HCT116 (cell line): Measurements from ENCODE around the gene NOL11. TPM values are rescaled to one million over a fixed set of nuclear protein-coding genes. Genes with fewer than 3 reads are reported as not detected.

Experiments
- ATAC-seq: fragments of 200-7000 bp; cut with Tn5 transposase; 2 replicates; pipeline ENCODE4 v1.9.1; 2020; ENCODE audit warnings: mild to moderate bottlenecking, moderate library complexity
- BruUV-seq: library from RNA; stranded (reverse); fragments of 400-500 nt; replicated peaks from 2 replicates; lab custom pipeline; 2021; lab: Mats Ljungman, UMichigan
- CTCF ChIA-PET: fragments of 300-600 bp; sonication (Branson Sonifier 250); formaldehyde crosslinking; loops from one replicate; lab custom pipeline; 2021; ENCODE audit warnings: antibody characterized with exemption; lab: Charles Lee
- POLR2A ChIA-PET: fragments of 300-600, 350-600 bp; sonication (Branson Sonifier 250); formaldehyde crosslinking; loops from one replicate; lab custom pipeline; 2021; ENCODE audit warnings: antibody characterized with exemption; lab: Charles Lee
- RAD21 ChIA-PET, 2 experiments: fragments of 300-600 bp; sonication (Branson Sonifier 250); formaldehyde crosslinking; loops; one replicate each; lab custom pipeline; 2023; ENCODE audit warnings: low total read pairs in 2 of 2; ENCODE audit not compliant: uncharacterized antibody in 2 of 2, unreplicated experiment in 2 of 2, low non-redundant PET in 1 of 2; lab: Charles Lee
- DNase-seq: peaks from one replicate; pipeline ENCODE4 v3.0.0-alpha.2; 2010; ENCODE audit warnings: low read depth, low spot score
- H2AFZ ChIP-seq: fragments of 200-600 bp; shearing (Covaris generic), sonication (generic); 2 replicates; pipeline ENCODE4 v1.6.1; 2017; ENCODE audit warnings: low read depth, mixed run types, mixed read lengths, antibody characterized with exemption, low read length; ENCODE audit not compliant: poor library complexity, severe bottlenecking
- H3K27ac ChIP-seq: 2 replicates; pipeline ENCODE4 v1.5.1; 2012; ENCODE audit warnings: low read depth, low read length
- H3K27me3 ChIP-seq: fragments of 200-600 bp; sonication (generic); 2 replicates; pipeline ENCODE4 v1.6.1; 2016; ENCODE audit warnings: mixed run types, low read length, mixed read lengths; ENCODE audit not compliant: insufficient read depth
- H3K36me3 ChIP-seq, 2 experiments: fragments of 200-500 bp in 1 of 2; fragments of 200-600 bp in 1 of 2; sonication (Bioruptor generic) in 1 of 2; sonication (generic) in 1 of 2; 2 replicates each; pipeline versions ENCODE4 v1.5.1 to v1.6.1; 2014 to 2016; ENCODE audit warnings: low read length in 2 of 2, inconsistent platforms in 1 of 2, mixed read lengths in 1 of 2, mixed run types in 1 of 2; ENCODE audit not compliant: insufficient read depth in 2 of 2, control insufficient read depth in 1 of 2
- H3K4me1 ChIP-seq, 2 experiments: fragments of 200-600 bp in 1 of 2; sonication (generic) in 1 of 2; 2 replicates each; pipeline versions ENCODE4 v1.5.1 to v1.6.1; 2012 to 2017; ENCODE audit warnings: low read length in 2 of 2, inconsistent platforms in 1 of 2, mild to moderate bottlenecking in 1 of 2, mixed read lengths in 1 of 2, mixed run types in 1 of 2, moderate library complexity in 1 of 2; ENCODE audit not compliant: insufficient read depth in 2 of 2, control insufficient read depth in 1 of 2
- H3K4me2 ChIP-seq: fragments of 200-600 bp; sonication (generic); 2 replicates; pipeline ENCODE4 v1.6.1; 2017; ENCODE audit warnings: mixed run types, low read length, mixed read lengths
- H3K4me3 ChIP-seq, 2 experiments: fragments of 200-600 bp in 1 of 2; sonication (generic) in 1 of 2; replicated peaks in 1 of 2; 2 replicates each; pipeline ENCODE4 v1.5.1; 2011 to 2016; ENCODE audit warnings: low read length in 2 of 2, control low read depth in 1 of 2, low read depth in 1 of 2, mild to moderate bottlenecking in 1 of 2, mixed read lengths in 1 of 2, mixed run types in 1 of 2
- H3K79me2 ChIP-seq: fragments of 200-600 bp; sonication (generic); 2 replicates; pipeline ENCODE4 v1.6.1; 2017; ENCODE audit warnings: mild to moderate bottlenecking, mixed run types, low read length, moderate library complexity, mixed read lengths; ENCODE audit not compliant: insufficient read depth
- H3K9ac ChIP-seq: fragments of 200-600 bp; sonication (generic); 2 replicates; pipeline ENCODE4 v1.6.1; 2016; ENCODE audit warnings: low read length, mixed read lengths
- H3K9me2 ChIP-seq: fragments of 200-600 bp; sonication (generic), shearing (Covaris generic); 2 replicates; pipeline ENCODE4 v1.6.1; 2017; ENCODE audit warnings: mixed run types, mild to moderate bottlenecking, moderate library complexity; ENCODE audit not compliant: insufficient read depth
- H3K9me3 ChIP-seq, 2 experiments: fragments of 200-500 bp in 1 of 2; fragments of 200-600 bp in 1 of 2; sonication (Bioruptor generic) in 1 of 2; sonication (generic) in 1 of 2; 2 replicates each; pipeline ENCODE4 v1.6.1; 2014 to 2017; ENCODE audit warnings: low read length in 2 of 2, mixed read lengths in 2 of 2, inconsistent platforms in 1 of 2, low read depth in 1 of 2, mild to moderate bottlenecking in 1 of 2, mixed run types in 1 of 2, moderate library complexity in 1 of 2; ENCODE audit not compliant: control insufficient read depth in 1 of 2, insufficient read depth in 1 of 2
- H4K20me1 ChIP-seq: fragments of 200-600 bp; sonication (generic), shearing (Covaris generic); 2 replicates; pipeline ENCODE4 v1.6.1; 2017; ENCODE audit warnings: mixed run types, mild to moderate bottlenecking, moderate library complexity; ENCODE audit not compliant: insufficient read depth
- CBX3 ChIP-seq: IDR thresholded peaks from 2 replicates; pipeline ENCODE4 v1.6.1; 2012; ENCODE audit warnings: low read depth
- CEBPB ChIP-seq: IDR thresholded peaks from 2 replicates; pipeline ENCODE4 v1.6.1; 2012; ENCODE audit warnings: low read depth
- EGR1 ChIP-seq: IDR thresholded peaks from 2 replicates; pipeline ENCODE4 v1.6.1; 2012; ENCODE audit warnings: low read depth
- ELF1 ChIP-seq: IDR thresholded peaks from 2 replicates; pipeline ENCODE4 v1.6.1; 2012; ENCODE audit warnings: low read depth, borderline replicate concordance
- FOSL1 ChIP-seq: IDR thresholded peaks from 2 replicates; pipeline ENCODE4 v1.6.1; 2012; ENCODE audit warnings: low read depth
- JUND ChIP-seq: IDR thresholded peaks from 2 replicates; pipeline ENCODE4 v1.6.1; 2012
- POLR2AphosphoS5 ChIP-seq: IDR thresholded peaks from 2 replicates; pipeline ENCODE4 v1.6.1; 2011; ENCODE audit warnings: mild to moderate bottlenecking, low read depth, low read length, moderate library complexity
- SRF ChIP-seq: IDR thresholded peaks from 2 replicates; pipeline ENCODE4 v1.6.1; 2012; ENCODE audit warnings: low read depth
- YY1 ChIP-seq: IDR thresholded peaks from 2 replicates; pipeline ENCODE4 v1.6.1; 2011; ENCODE audit warnings: low read length, low read depth, moderate library complexity, mild to moderate bottlenecking; ENCODE audit not compliant: insufficient replicate concordance; ENCODE audit errors: extremely low read depth
- ZFX ChIP-seq: fragments of 450-650 bp; IDR thresholded peaks from 2 replicates; pipeline ENCODE4 v1.6.1; 2017
- ZNF274 ChIP-seq: fragments of 200-500 bp; sonication (Bioruptor generic); IDR thresholded peaks from 2 replicates; pipeline ENCODE4 v1.6.1; 2014; ENCODE audit warnings: mild to moderate bottlenecking, low read depth, low read length, inconsistent platforms
- intact Hi-C: fragments of 100-400 bp; cut with micrococcal nuclease; formaldehyde crosslinking; loops from 2 replicates; pipeline ENCODE4 v1.10.0; 2022
- total RNA-seq: library from RNA; stranded (reverse); gene quantifications from one replicate; pipeline ENCODE4 v1.2.1, GENCODE V29; 2021; ENCODE audit not compliant: unreplicated experiment
- TF ChIP-seq, protein P1 (sequence below): IDR thresholded peaks from 2 replicates; pipeline ENCODE4 v1.6.1; 2011; ENCODE audit warnings: mild to moderate bottlenecking, low read length, moderate library complexity; ENCODE audit not compliant: insufficient replicate concordance; ENCODE audit errors: extremely low read depth
- TF ChIP-seq, protein P2 (sequence below): IDR thresholded peaks from 2 replicates; pipeline ENCODE4 v1.6.1; 2012
- TF ChIP-seq, protein P3 (sequence below): IDR thresholded peaks from 2 replicates; pipeline ENCODE4 v1.6.1; 2012
- TF ChIP-seq, protein P4 (sequence below), 3 experiments: fragments of 200-600 bp in 1 of 3; sonication (generic) in 1 of 3; IDR thresholded peaks in 2 of 3; conservative IDR thresholded peaks in 1 of 3; 2 replicates each; pipeline ENCODE4 v1.5.1; 2012 to 2017; ENCODE audit warnings: low read depth in 2 of 3, low read length in 2 of 3, antibody characterized with exemption in 1 of 3, borderline replicate concordance in 1 of 3, control low read depth in 1 of 3, mild to moderate bottlenecking in 1 of 3, mixed read lengths in 1 of 3, mixed run types in 1 of 3, moderate library complexity in 1 of 3; ENCODE audit not compliant: insufficient read depth in 1 of 3

NOL11 gene
- total RNA-seq, 1 experiment from 2014 or later: 118 TPM

DNA sequence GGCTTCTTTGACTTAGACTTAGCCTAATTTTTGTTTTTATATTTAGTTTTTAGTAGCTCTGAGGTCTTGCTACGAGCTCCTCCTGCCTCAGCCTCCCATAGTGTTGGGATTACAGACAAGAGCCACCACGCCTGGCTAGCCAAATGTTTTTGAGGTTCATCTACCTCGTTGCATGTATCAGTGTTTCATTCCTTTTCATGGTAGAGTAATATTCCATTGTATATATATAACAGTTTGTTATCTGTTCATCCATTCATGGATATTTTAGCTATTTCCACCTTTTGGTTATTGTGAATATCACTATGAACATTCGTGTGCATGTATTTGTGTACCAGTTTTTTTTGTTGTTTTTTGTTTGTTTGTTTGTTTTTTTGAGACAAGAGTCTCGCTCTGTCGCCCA, 12.2 kb downstream of the NOL11 start:
- DNase-seq (no peak), ATAC-seq (no peak)
- Histone ChIP-seq H4K20me1 (peaks cover 13% of the 10 kb centered on the region; the same call in 1 of the 2 replicates), H3K36me3 (peaks cover 77 to 82% of the 10 kb centered on the region in 2 experiments), H3K9ac (no peak overlapping the region), H3K4me3 (no peak overlapping the region), H2AFZ (no peak overlapping the region), H3K27me3 (no peaks in the 10 kb centered on the region), H3K79me2 (peaks cover 93% of the 10 kb centered on the region), H3K4me1 (peaks cover 0 to 7% of the 10 kb centered on the region in 2 experiments; a peak in 2 of 4 replicates), H3K4me2 (no peak overlapping the region), H3K9me2 (no peaks in the 10 kb centered on the region), H3K27ac (no peak overlapping the region)
- RAD21 ChIA-PET: no interaction called here
- intact Hi-C loops: no loop called here
- no TSS peak for BruUV-seq
- POLR2A ChIA-PET: no interaction called here
- CTCF ChIA-PET: no interaction called here
- TF ChIP-seq FOSL1 (no peak), CEBPB (no peak), ELF1 (no peak), POLR2AphosphoS5 (no peak), SRF (no peak), ZNF274 (no peak)
- TF ChIP-seq, all 23 proteins: peak for 0
- 0 out of 4 replicates have a peak, but pooled peaks cover 0 to 4% of the 10 kb centered on the region in 2 experiments for H3K9me3 ChIP-seq

DNA sequence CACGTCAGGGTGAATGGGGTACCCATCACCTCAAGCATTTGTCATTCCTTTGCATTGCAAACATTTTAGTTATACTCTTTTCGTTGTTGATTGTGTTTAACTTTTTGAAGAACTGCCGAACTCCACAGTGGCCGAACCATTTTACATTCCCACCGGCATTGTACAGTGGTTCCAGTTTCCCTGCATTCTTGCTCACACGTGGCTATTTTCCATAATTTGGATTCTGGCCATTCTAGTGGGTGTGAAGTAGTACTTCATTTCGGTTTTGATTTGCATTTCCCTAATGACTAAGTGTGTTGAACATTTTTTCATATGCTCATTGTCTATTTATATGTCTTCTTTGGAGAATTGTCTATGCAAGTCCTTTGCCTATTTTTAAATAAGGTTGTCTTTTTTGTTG, 13.0 kb downstream of the NOL11 start:
- Histone ChIP-seq H3K27me3 (no peaks in the 10 kb centered on the region), H3K79me2 (peaks cover 93% of the 10 kb centered on the region), H3K4me3 (no peak overlapping the region)
- intact Hi-C loops: no loop called here
- TF ChIP-seq, protein P1, sequence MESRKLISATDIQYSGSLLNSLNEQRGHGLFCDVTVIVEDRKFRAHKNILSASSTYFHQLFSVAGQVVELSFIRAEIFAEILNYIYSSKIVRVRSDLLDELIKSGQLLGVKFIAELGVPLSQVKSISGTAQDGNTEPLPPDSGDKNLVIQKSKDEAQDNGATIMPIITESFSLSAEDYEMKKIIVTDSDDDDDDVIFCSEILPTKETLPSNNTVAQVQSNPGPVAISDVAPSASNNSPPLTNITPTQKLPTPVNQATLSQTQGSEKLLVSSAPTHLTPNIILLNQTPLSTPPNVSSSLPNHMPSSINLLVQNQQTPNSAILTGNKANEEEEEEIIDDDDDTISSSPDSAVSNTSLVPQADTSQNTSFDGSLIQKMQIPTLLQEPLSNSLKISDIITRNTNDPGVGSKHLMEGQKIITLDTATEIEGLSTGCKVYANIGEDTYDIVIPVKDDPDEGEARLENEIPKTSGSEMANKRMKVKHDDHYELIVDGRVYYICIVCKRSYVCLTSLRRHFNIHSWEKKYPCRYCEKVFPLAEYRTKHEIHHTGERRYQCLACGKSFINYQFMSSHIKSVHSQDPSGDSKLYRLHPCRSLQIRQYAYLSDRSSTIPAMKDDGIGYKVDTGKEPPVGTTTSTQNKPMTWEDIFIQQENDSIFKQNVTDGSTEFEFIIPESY: no peak
- TF ChIP-seq, protein P2, sequence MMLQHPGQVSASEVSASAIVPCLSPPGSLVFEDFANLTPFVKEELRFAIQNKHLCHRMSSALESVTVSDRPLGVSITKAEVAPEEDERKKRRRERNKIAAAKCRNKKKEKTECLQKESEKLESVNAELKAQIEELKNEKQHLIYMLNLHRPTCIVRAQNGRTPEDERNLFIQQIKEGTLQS: no peak
- TF ChIP-seq, protein P3, sequence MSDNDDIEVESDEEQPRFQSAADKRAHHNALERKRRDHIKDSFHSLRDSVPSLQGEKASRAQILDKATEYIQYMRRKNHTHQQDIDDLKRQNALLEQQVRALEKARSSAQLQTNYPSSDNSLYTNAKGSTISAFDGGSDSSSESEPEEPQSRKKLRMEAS: no peak
- TF ChIP-seq ZFX (no peak), CBX3 (no peak), FOSL1 (no peak), YY1 (no peak), EGR1 (no peak), CEBPB (no peak), JUND (no peak)
- TF ChIP-seq, protein P4, sequence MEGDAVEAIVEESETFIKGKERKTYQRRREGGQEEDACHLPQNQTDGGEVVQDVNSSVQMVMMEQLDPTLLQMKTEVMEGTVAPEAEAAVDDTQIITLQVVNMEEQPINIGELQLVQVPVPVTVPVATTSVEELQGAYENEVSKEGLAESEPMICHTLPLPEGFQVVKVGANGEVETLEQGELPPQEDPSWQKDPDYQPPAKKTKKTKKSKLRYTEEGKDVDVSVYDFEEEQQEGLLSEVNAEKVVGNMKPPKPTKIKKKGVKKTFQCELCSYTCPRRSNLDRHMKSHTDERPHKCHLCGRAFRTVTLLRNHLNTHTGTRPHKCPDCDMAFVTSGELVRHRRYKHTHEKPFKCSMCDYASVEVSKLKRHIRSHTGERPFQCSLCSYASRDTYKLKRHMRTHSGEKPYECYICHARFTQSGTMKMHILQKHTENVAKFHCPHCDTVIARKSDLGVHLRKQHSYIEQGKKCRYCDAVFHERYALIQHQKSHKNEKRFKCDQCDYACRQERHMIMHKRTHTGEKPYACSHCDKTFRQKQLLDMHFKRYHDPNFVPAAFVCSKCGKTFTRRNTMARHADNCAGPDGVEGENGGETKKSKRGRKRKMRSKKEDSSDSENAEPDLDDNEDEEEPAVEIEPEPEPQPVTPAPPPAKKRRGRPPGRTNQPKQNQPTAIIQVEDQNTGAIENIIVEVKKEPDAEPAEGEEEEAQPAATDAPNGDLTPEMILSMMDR (IDR thresholded peaks at IDR 0.05 in 2 of 3, conservative IDR thresholded peaks at IDR 0.05 in 1 of 3; ENCODE audit: borderline replicate concordance in 1 of 3, insufficient read depth in 1 of 3, low read depth in 2 of 3, low read length in 2 of 3): no peak
- TF ChIP-seq, all 23 proteins: peak for 0
- POLR2A ChIA-PET: no interaction called here
- peaks cover 0 to 7% of the 10 kb centered on the region in 2 experiments; a peak in 2 of 4 replicates for H3K4me1 ChIP-seq
- no peak overlapping the region for H2AFZ ChIP-seq
- CTCF ChIA-PET: no interaction called here
- no peak overlapping the region for H3K9ac ChIP-seq
- RAD21 ChIA-PET: no interaction called here
- DNase-seq: no peak
- peaks cover 76 to 77% of the 10 kb centered on the region in 2 experiments for H3K36me3 ChIP-seq
- 0 out of 4 replicates have a peak, but pooled peaks cover 0 to 4% of the 10 kb centered on the region in 2 experiments for H3K9me3 ChIP-seq
- H3K4me2 ChIP-seq: no peak overlapping the region
- ATAC-seq: no peak
- no peak overlapping the region for H3K27ac ChIP-seq
- no peaks in the 10 kb centered on the region for H3K9me2 ChIP-seq
- BruUV-seq: no TSS peak
- peaks cover 17% of the 10 kb centered on the region for H4K20me1 ChIP-seq
